Raji (cell line): ENCODE results near the gene HERPUD1.
A peak's percentile ranks its signal among the peaks of the same experiment; 100 is the strongest.

ENCODE experiments used
- POLR2A ChIP-seq: IDR thresholded peaks from 2 replicates; pipeline ENCODE4 v1.6.1; 2011; ENCODE audit warnings: low read depth, low read length, control low read depth; ENCODE audit not compliant: insufficient read depth

The HERPUD1 gene

DNA sequence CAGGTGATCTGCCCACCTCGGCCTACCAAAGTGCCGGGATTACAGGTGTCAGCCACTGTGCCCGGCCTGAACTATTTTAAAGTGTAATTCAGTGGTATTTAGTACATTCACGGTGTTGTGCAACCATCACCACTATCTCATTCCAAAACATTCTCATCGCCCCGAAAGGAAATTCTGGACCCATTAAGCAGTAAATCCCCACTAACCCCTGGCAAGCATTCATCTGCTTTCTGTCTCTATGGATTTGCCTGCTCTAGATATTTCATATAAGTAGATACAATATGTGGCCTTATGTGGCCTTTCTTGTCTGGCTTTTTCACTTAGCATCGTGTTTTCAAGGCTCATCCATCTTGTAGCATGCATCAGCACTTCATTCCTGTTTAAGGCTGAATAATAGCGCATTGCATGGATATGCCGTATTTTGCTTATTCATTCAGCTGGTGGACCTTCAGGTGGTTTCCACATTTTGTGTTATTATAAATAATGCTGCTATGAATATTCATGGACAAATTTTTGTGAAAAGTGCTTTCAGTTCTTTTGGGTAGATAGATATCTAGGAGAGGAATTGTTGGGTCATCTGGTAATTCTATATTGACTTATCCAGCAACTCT, 8.4 kb upstream of the HERPUD1 start:
- TF ChIP-seq POLR2A, result no peak

DNA sequence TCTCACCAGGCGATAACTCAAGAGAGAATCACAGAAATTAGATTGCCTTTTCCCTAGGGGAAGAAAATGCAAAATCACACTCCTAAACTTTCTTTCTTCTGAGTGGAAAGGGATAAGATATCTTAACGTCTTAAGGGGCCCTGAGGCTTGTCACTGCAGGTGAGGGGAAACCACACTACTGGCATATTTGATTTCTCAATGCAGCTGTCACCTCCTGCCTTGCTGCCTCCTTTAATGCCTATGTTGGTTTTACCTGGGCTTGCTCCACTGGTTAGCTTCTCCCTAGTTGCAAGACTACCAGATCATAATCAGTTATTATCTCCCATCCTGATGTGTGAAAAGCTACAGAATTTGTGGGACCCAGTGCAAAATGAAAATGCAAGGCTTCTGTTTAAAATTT, 4.5 kb upstream of the HERPUD1 start:
- TF ChIP-seq POLR2A, result no peak

DNA sequence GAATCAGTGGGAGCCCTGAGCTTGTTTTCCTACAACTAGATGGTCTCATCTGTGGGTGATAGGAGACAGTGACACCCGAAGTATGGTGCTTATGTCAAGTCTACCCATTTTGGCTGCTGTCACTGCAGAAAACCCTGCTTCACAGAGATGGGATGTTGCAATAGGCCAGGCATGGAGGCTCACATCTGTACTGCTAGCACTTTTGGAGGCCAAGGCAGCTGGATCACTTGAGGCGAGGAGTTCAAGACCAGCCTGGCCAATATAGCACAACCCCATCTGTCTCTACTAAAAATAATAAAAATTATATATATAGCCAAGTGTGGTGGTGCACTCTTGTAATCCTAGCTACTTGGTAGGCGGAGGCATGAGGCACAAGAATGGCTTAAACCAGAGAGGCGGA, 2.3 kb upstream of the HERPUD1 start:
- no peak for TF ChIP-seq POLR2A

DNA sequence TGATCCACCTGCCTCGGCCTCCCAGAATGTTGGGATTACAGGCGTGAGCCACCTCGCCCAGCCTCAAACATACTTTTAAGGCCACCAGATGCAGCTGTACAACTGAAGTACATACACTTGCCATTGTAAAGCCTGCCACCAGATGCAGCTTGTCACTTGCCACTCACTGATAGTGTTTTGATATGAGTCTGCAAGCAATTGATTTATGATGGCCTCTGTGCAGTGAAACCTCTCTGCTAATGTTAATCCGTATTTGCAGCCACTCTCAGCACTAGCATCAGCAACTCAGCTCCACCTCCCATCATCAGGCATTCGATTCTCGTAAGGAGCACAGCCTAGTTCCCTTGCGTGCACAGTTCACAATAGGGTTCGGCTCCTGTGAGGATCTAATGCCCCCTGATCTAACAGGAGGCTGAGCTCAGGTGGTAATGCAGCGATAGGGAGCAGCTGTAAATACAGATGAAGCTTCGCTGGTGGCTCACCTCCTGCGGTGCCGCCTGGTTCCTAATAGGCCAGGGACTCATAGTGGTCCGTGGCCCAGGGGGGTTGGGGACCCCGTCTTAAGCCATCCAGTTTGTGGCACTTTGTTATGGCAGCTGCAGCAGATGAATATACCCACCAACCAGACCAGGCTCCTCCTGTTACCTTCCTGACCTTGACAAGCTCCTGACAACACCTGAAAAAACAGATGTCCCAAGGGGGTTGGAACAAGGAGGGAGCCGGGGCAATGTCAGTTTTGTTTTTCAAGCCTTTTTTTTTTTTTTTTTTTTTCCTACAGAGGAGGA, 1.3 kb upstream of the HERPUD1 start:
- TF ChIP-seq POLR2A, result no peak; the same call in 1 of the 2 replicates

DNA sequence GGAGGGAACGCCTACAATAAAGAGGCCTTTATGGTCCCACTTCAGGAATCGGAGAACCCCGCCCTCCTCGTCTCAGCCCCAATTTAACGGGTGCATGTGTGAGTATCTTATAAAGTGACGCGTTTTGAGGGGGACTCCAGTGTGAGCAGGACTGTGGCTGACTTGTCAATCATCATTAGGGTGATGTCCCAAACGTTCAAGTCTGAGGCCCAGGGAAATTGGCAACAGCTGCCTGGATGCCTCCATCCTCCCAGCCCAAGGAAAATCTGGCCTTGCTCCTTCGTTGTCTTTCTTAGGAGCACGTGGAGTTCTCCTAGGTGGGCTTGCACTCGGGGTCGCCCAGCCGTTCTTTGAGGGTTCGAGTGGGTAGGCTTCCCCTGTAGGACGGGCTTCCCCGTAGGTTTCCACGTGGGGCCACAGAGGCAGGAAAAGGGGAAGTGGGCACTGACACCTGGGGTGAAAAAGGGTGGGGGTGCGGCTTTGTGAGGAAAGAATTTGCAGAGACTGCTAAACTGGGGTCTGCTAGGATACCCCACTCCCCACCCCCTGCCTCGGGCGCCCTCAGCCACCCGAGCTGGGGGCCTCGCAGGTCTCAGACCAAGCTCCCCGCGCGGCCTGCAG, 561 bp upstream of the HERPUD1 start:
- TF ChIP-seq POLR2A, result no peak

DNA sequence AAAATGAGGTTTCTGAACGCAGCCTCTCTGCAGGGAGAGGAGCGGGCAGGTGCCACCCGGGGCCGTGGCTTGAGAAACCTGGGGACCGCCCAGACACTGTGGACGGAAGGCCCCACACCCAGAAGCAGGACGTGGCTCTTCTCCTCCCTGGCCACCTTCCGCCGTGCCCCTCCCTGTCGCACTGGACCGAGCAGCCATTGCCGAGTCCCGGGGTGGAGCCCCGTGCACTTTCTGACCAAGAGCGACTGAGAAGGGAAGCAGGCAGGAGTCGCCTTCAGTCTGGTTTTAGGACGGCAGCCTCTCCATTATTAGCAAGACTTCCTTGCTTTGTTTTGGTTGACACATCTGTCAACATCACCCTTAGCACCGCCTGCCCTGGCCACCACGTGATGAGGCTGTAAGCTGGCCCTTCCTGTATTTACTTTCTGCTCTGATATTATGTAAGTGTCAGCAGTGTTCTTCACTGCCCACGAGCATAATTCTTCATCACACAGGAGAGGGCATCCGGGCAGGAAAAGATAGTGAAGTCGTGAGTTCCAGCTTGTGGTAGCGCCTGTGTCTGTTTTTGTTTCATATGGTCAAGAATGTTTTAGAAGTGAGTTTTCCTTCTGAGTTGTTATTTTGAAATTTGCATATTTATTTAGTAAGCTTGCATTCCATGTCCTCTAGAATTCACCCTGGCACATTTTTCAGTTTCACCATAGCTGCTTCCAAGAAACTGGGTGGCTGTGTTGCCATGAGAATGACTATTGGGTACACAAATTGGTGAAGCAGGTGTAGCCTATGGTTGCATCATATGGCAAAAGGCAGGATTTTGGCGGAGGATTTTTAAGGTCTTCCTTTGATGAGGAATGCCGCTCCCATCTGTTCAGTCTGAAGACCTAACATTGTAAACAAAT, 1.0 kb downstream of the HERPUD1 start:
- TF ChIP-seq POLR2A, result peak; percentile 35; the same call in 1 of the 2 replicates

DNA sequence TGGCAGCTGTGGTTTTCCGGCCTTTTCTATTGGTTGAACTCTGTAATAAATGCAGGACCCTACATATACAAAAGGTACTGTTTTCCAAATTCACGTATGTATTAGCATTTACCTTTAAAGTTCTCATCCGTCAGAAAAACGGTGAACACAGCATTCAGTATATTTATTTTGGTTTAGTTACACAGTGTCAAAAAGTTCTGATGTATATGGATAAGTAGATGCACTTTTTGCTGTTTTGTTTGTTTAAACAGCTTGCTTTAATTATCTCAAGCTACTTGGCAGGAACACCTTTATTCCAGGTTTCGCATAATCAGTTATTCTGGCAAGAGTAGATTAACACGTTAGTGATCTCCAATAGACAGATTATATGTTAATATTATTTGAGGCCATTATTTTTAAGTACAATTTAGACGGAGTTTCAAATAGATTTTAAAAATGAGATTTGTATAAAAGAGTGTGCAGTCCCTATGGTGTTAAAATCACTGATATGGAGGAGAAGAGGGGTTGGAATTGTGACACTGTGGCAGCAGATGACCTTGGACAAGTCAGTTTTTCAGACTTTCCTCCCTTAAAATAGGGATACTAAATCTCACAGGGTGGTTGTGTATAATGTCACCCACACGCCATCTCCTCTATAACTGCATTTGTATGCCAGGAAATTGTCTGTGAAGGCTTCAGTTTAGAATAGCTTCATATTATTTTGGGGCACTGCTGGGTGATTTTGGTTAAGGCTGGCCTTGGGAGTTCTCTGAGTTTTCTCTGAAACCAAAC, 2.1 kb downstream of the HERPUD1 start:
- no peak for TF ChIP-seq POLR2A

DNA sequence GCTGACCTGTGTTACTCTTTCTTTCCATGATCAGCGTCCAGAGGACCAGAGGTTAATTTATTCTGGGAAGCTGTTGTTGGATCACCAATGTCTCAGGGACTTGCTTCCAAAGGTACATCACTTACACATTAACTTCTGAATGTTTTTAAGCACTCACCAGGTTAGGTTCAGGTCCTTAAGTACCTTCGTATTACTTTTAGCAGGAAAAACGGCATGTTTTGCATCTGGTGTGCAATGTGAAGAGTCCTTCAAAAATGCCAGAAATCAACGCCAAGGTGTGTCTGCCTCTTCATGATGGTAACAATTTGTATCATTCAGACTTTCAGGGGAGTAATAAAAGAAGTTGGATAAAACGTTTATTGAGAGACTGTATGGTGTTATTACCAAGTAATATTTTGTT, 3.3 kb downstream of the HERPUD1 start:
- TF ChIP-seq POLR2A, result no peak

DNA sequence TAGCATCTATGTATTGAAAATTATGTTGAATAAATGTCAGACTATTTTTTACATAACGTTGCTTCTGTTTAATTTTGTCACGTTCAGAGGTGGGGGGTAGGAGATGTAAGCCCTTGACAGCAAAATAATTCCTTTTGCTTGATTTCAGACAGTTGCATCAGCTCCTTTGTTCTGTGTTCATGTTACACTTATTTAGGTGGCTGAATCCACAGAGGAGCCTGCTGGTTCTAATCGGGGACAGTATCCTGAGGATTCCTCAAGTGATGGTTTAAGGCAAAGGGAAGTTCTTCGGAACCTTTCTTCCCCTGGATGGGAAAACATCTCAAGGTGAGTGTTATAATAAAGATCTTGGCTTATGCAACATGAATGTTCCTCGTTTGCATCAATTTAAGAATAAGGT, 4.5 kb downstream of the HERPUD1 start:
- no peak for TF ChIP-seq POLR2A

DNA sequence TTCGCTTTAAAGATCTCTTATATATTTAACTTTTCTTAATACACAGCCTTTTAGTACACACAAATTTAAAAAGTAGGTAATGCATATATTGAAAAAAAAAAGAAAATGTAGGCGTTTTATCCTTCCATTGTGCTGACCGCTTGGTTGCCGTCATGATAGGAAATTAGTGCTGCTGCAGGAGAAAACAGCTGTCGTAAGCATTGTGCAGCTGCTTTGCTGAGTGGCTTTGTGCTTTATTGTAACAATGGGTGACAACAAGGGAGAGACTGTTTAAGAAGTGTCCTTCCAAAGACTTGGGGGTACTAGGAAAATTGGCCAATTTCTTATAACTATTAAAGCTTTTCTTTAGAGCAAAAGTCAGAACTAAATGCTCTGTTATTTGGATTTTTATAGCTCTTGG, 5.0 kb downstream of the HERPUD1 start:
- TF ChIP-seq POLR2A, result no peak

DNA sequence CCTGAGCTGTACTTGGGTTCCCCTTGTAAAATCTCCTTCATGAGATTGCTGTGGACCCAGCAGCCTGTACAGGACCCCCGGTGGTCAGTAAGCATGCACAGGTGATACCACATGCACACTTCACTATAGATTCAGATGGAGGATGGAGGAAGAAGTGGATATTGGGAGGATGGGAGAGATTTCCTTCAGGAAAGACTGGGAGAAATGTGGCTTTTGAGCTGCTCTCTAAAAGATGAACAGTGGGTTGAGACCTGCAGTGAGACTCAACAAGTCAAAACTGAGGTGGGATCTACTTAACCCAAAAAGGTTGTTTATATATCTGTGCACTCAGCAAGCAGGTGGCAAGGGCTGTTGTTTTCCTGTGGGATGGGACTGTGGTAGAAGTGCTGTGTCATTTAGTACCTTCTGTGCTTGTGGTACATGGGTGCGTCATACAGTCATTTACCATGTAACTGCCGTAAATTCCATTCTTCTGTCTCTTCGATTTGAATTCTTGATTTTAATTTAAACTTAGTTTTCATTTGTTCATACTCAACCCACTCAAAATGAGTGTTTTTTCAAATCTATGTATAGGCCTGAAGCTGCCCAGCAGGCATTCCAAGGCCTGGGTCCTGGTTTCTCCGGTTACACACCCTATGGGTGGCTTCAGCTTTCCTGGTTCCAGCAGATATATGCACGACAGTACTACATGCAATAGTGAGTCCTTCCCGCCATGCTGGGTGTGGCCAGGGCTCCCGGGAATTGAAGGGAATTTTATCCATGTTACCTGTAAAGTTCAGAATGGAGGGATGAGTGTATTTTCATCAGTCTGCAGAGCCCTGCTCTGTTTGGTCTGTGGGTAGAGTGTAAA, 6.9 kb downstream of the HERPUD1 start:
- TF ChIP-seq POLR2A, result no peak

DNA sequence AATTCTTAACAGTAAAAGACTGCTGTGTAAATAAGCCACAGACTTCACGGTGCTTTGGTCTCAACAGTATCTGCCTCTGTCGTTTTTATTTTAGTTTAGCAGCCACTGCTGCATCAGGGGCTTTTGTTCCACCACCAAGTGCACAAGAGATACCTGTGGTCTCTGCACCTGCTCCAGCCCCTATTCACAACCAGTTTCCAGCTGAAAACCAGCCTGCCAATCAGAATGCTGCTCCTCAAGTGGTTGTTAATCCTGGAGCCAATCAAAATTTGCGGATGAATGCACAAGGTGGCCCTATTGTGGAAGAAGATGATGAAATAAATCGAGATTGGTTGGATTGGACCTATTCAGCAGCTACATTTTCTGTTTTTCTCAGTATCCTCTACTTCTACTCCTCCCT, 7.9 kb downstream of the HERPUD1 start:
- no peak for TF ChIP-seq POLR2A

DNA sequence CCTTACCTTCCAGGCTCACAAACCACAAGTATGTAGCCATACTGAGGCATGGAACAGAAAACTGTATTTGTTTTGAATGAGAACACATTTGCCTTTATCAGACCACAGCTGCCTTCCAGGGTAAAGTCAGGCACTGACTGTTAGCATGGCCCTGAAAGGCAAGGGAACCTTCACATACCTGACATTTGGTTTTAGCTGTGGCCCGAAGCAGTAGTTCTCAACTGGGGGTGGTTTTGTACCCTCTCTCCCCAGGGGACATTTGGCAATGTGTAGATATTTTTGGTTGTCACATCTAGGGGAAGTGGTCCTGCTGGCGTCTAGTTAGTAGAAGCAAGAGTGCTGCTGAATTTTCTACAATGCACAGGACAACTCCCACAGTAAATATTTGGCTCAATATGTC, 9.2 kb downstream of the HERPUD1 start:
- no peak for TF ChIP-seq POLR2A
